Erythroblast (primary cell): ENCODE results near the gene SNAPC1.
A peak's percentile ranks its signal among the peaks of the same experiment; 100 is the strongest.

ENCODE experiments used
- DNase-seq, 2 experiments: peaks; one replicate each; lab custom pipeline; 2025; lab: John Stamatoyannopoulos, UW
- GATA1 ChIP-seq: IDR thresholded peaks from 2 replicates; pipeline ENCODE4 v1.6.1; 2011; ENCODE audit warnings: low read depth, mild to moderate bottlenecking, control low read depth, low read length, moderate library complexity
- POLR2A ChIP-seq: IDR thresholded peaks from 2 replicates; pipeline ENCODE4 v1.6.1; 2011; ENCODE audit warnings: mild to moderate bottlenecking, low read length

Gene SNAPC1

DNA sequence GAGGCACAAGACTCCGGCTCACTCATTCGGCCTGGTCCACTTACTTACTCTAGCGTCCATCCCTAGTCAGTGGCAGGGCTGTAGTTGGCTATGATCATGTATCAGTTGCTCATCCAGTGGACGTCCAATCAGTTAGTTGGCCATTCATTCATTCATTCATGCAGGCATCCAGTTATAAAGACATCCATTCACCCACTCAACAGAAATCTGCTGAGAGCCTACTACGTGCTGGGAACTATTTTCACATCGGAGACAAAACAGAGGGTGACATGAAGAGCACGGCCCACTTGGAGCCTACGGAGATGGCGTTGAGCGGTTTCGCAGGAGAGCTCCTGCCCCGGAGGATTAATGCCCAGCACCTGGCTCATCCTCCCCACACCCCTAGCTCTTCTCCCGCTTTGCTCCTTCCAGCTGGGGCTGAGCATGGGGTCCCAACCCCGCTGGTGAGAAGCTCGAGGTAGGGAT lies 49.7 kb downstream of the SNAPC1 start:
- no peak for DNase-seq
- TF ChIP-seq POLR2A: no peak
- TF ChIP-seq GATA1: no peak

DNA sequence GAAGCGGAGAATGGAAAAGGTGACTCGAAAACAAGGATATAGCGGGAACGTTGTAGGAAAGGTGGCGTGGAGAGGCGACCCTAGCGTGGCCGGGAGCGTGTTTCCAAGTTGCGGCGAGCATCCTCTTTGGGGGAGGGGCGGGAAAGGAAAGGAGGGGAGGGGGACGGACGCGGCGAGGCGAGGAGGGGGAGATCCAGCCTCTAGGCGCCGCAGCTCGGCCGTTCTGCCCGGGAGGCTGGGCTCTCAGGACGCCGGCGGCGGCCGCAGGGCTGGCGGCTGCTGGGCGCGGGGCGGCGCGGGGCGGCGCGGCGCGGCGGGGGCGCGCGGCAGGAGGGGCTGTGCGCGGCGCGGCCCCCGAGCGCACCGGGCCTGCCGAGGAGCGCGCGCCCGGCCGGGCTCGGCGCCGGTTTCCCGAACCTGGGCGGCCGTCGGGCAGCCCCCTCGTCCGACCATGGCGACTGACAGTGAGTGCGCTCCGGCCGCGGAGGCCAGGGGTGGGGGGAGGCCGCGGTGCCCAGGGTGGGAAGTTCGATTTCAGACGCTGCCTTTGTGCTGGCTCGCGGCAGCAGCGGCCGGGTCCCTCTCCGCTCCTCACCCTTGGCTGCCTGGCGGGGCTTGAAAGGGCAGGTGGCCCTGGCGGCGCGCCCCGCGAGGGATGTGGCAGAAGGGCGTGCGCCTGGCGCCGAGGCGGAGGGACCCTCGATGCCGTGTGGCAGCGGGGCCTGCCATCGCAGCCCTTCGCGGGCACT lies 50.3 kb downstream of the SNAPC1 start, which contains the start of gene SYT16:
Gene SYT16, plus strand, starts transcription at position 357 of the 749 bp plus-strand sequence.
- DNase-seq: peak in 1 of 2 experiments; percentile 3
- no peak for TF ChIP-seq GATA1
- TF ChIP-seq POLR2A: no peak

DNA sequence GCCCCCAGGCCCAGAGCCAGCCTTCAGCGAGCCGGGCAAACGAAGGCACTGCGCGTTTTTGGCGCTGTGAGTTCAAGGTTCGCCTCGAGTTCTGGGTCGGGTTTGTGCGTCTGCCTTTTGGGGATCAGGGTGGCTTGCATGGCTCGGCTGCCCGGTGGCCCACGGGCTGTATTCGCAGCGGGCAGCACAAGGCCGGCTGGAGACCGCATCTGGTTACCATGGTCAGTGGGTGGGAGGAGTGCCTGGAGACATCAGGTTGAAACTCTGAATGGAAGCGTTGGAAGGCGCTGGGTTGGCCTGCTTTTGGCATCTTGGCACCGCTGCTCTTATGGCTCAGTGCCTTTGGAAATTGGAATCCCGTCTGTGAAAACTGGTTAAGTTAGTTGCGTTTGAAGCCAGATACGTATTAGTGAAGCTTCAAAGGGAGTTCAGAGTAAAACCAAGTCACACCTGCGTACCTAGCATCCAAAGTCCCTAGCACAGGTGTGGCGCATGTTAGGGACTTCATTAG lies 50.9 kb downstream of the SNAPC1 start:
- DNase-seq: no peak
- TF ChIP-seq POLR2A (no peak), GATA1 (no peak)

DNA sequence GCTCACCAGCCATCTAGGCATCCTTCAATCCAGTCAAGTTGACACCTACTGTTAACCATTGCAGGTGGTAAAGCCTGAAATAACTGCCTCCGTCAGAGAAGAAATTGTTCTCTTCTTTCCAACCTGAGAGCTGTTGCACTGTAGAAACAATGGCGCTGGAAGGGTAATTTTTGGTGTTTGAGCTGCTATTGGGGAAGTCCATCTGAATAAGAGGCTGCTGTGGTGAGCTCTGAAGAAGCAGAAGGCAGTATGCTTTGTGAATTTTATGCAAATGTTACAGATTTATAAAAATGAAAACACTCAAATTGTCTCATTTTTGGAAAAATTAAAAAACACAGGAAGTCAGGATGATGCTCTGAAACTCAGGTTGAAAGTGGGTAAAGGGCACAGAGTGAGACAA lies 60.2 kb downstream of the SNAPC1 start:
- DNase-seq: no peak
- TF ChIP-seq POLR2A: no peak
- no peak for TF ChIP-seq GATA1

DNA sequence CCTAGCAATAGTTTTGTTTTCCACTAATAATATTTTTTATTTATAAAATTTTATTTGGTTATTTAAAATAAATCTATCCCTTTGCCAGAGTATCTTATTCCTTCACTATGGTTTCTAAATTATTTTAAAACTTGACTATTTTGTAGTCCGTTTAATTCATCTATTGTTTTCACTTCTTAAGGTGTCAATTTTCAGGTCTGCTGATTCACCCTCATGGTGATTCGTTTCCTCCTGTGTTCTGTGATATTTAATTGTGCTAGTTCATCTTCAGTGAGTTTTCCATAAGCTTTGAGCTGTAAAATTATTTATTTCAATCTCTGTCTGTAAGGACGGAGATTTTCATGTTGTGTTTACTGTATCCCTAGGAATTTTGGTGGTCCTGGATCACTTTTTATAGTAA lies 70.6 kb downstream of the SNAPC1 start:
- TF ChIP-seq GATA1 (no peak), POLR2A (no peak)
- no peak for DNase-seq

DNA sequence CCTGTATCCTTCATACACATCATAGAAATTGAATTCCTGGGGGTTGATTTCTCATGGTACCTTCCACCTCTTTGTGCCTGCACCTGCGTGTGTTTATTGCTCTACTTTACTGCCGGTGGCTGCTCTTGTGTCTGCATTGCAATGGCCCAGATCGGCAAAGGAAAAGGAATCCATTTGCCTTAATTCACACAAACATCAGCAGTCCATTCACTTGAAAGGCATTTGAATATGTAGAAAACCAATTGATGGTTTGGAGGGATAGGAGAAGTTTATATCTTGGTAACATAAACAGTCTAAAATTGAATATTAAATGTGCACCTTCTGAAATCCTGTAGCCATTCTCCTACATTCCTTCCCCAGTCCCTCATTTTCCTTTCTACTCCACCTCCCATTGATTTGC lies 74.0 kb downstream of the SNAPC1 start:
- TF ChIP-seq POLR2A (no peak), GATA1 (no peak)
- DNase-seq: no peak

DNA sequence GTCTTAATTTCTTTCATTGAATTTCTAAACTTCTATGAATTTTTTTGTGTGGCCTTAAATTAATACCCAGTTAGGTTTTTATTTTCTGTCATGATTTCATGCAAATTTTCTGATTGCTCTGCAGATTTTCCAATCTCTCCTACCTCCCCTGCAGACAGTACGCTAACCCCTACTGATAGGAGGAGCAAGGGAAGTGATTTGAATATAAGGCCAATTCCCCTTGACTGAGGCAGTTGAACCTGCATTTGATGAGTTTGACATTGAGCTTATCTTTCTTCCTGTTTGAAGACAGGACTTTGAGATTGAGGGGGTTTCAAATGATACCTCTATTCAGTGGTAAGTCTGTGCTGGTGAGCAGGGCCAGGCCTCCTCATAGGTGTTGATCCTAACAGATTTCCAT lies 74.6 kb downstream of the SNAPC1 start:
- DNase-seq: no peak
- TF ChIP-seq GATA1 (no peak), POLR2A (no peak)

DNA sequence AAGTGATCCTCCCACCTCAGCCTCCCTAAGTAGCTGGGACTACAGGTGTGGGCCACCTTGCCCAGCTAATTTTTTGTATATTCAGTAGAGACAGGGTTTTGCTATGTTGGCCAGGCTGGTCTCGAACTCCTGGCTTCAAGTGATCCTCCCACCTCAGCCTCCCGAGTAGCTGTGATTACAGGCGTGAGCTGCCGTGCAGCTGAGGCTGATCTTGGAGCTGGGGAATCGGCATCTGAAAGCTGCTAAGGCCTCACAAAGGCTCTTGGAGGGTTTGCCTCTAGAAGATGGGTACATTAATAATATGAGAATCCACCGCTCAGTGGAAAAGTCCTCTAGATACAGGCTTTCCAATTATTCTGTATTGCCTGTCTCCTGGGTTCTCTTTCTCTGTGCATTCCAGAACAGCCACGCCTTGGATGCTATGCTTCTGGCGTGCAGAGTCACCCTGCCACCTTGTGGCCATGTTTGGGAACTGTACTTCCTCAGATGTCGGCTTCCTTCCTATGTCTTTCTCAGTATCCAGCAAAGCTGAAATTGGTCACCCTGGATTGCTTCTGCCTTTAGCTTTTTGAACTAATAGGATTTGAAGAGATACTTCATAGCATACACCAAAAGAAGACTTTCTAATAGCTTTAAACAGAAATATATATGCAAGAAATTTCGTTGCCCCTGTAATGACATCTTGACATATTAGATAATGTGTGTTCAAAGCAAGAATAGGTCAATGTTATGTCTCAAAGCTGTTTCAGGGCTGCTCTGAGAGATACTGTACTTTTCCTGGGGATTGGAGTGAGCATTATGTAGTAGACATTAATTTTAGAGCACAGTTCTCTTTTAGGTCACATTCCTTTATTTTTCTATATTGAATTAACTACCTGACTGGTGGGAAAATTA lies 75.4 kb downstream of the SNAPC1 start:
- no peak for TF ChIP-seq POLR2A
- no peak for TF ChIP-seq GATA1
- DNase-seq: peak; percentile 68 to 85

DNA sequence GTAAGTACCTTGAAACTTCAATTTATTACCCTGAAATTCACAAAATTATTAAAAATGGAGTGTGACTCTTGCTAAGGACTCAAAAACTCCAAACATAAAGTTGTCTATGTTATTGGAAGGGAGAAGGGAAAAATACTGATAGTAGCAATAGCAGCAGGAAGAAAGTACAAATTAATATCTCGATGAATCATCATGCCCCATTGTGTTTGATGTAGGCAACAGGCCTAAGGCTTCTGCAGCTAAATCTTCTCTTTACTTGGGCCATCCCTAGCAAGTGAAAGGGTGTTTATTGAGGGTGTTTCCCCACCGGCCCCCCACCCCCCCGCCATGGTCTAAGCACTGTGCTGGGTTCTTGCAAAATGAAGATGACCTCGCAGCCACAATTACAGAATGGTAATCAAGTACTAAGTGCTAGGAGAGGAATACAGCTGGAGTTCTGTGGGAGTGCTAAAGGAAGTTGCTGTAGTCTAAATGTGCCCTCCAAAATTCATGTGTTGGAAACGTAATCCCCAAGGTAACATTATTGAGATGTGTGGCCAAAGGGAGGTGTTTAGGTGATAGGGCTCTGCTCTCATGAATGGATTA lies 76.5 kb downstream of the SNAPC1 start:
- no peak for DNase-seq
- TF ChIP-seq POLR2A: no peak
- no peak for TF ChIP-seq GATA1

DNA sequence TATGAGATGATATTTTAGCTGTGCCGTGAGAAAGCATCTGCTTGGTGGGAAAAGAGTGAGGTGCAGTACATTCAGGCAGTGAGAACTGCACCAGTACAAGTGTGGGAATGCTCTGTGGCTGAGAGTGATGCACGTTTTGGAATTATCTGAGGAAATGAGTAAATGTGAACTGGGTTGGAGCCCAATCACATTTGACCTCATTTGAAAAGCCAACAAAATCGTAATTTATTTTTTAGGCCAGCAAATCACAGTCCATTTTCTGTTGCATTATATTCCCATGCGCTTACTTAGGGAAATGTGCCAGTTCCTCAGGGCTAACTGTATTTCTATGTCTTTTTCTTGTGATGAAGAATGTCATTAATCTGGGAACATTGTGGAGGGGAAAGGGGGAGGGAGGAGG lies 77.3 kb downstream of the SNAPC1 start:
- DNase-seq: no peak
- TF ChIP-seq GATA1 (no peak), POLR2A (no peak)

DNA sequence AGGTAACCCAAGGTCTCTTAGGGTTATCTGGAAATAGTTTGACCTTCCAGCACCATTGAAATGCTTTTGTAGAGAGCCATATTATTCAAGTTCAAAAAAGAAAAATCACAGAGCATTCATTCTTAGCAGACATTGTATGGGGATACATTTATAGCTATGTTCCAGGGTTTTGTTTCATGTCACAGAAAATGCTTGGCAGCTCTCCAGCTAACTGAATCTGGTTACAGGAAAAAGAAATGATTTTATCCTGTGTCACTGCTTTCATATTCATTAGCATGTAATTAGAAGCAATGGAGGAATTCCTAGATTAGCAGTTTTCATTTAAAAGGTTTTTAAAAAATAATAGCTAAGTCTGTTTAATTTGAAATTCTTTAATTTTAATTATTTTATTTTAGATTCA lies 78.9 kb downstream of the SNAPC1 start:
- no peak for DNase-seq
- TF ChIP-seq POLR2A (no peak), GATA1 (no peak)
